ENCODE results near the gene CYFIP1. TPM values are rescaled to one million over a fixed set of nuclear protein-coding genes. Genes with fewer than 3 reads are reported as not detected.

CYFIP1 gene
- total RNA-seq, 1 experiment from 2014 or later = 143 TPM

- Histone ChIP-seq H3K27me3 (ENCODE audit: insufficient read depth, low read length) (no peaks in the 10 kb centered on the region), H3K4me3 (replicated peaks in 1 of 2; ENCODE audit: low read depth in 1 of 2, low read length in 2 of 2) (no peak overlapping the region), H3K9me3 (ENCODE audit: control insufficient read depth in 1 of 2, insufficient read depth in 1 of 2, low read depth in 1 of 2, low read length in 2 of 2) (no peaks in the 10 kb centered on the region), H2AFZ (ENCODE audit: low read depth, low read length, poor library complexity, severe bottlenecking) (no peak overlapping the region), H4K20me1 (ENCODE audit: insufficient read depth) (no peaks in the 10 kb centered on the region), H3K79me2 (ENCODE audit: insufficient read depth, low read length) (no peaks in the 10 kb centered on the region), H3K36me3 (ENCODE audit: control insufficient read depth in 1 of 2, insufficient read depth in 2 of 2, low read length in 2 of 2) (peaks cover 11 to 13% of the 10 kb centered on the region in 2 experiments; a peak in 3 of 4 replicates), H3K4me2 (ENCODE audit: low read length) (no peak overlapping the region), H3K4me1 (ENCODE audit: control insufficient read depth in 1 of 2, insufficient read depth in 2 of 2, low read length in 2 of 2) (peaks cover 14 to 27% of the 10 kb centered on the region in 2 experiments), H3K9ac (ENCODE audit: low read length) (no peak overlapping the region), H3K27ac (ENCODE audit: low read depth, low read length) (no peak overlapping the region), H3K9me2 (ENCODE audit: insufficient read depth) (no peaks in the 10 kb centered on the region)
- TSS peak; percentile 15 for BruUV-seq (replicated peaks)
- ATAC-seq (no peak), DNase-seq (ENCODE audit: low read depth, low spot score) (no peak)
- intact Hi-C loops (cut with micrococcal nuclease) = no loop called here
- ChIA-PET POLR2A (no interaction called here), CTCF (no interaction called here), RAD21 (ENCODE audit: low non-redundant PET in 1 of 2, low total read pairs in 2 of 2, uncharacterized antibody in 2 of 2, unreplicated experiment in 2 of 2) (no interaction called here)
- no peak for TF ChIP-seq YY1 (IDR thresholded peaks at IDR 0.05; ENCODE audit: extremely low read depth, insufficient replicate concordance, low read depth, low read length)
- TF ChIP-seq EGR1 (IDR thresholded peaks at IDR 0.05; ENCODE audit: low read depth) = no peak
- no peak for TF ChIP-seq ZFX (IDR thresholded peaks at IDR 0.05)
- no peak for TF ChIP-seq TCF7L2 (IDR thresholded peaks at IDR 0.05; ENCODE audit: borderline replicate concordance, extremely low read depth, insufficient read depth, insufficient read length)
- TF ChIP-seq ELF1 (IDR thresholded peaks at IDR 0.05; ENCODE audit: borderline replicate concordance, low read depth) = no peak
- TF ChIP-seq RAD21 (IDR thresholded peaks at IDR 0.05; ENCODE audit: low read depth) = no peak
- TF ChIP-seq POLR2A (IDR thresholded peaks at IDR 0.05; ENCODE audit: borderline replicate concordance, extremely low read depth, insufficient read depth, insufficient read length) = no peak
- no peak for TF ChIP-seq ZNF274 (IDR thresholded peaks at IDR 0.05; ENCODE audit: low read depth, low read length)
- TF ChIP-seq, protein P1, sequence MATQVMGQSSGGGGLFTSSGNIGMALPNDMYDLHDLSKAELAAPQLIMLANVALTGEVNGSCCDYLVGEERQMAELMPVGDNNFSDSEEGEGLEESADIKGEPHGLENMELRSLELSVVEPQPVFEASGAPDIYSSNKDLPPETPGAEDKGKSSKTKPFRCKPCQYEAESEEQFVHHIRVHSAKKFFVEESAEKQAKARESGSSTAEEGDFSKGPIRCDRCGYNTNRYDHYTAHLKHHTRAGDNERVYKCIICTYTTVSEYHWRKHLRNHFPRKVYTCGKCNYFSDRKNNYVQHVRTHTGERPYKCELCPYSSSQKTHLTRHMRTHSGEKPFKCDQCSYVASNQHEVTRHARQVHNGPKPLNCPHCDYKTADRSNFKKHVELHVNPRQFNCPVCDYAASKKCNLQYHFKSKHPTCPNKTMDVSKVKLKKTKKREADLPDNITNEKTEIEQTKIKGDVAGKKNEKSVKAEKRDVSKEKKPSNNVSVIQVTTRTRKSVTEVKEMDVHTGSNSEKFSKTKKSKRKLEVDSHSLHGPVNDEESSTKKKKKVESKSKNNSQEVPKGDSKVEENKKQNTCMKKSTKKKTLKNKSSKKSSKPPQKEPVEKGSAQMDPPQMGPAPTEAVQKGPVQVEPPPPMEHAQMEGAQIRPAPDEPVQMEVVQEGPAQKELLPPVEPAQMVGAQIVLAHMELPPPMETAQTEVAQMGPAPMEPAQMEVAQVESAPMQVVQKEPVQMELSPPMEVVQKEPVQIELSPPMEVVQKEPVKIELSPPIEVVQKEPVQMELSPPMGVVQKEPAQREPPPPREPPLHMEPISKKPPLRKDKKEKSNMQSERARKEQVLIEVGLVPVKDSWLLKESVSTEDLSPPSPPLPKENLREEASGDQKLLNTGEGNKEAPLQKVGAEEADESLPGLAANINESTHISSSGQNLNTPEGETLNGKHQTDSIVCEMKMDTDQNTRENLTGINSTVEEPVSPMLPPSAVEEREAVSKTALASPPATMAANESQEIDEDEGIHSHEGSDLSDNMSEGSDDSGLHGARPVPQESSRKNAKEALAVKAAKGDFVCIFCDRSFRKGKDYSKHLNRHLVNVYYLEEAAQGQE (IDR thresholded peaks at IDR 0.05; ENCODE audit: low read depth) = no peak
- TF ChIP-seq SIN3A (IDR thresholded peaks at IDR 0.05; ENCODE audit: low read depth) = no peak
- TF ChIP-seq CEBPB (IDR thresholded peaks at IDR 0.05; ENCODE audit: low read depth) = no peak
- TF ChIP-seq EZH2 (IDR thresholded peaks at IDR 0.05) = no peak
- TF ChIP-seq CBX3 (IDR thresholded peaks at IDR 0.05; ENCODE audit: low read depth) = no peak
- no peak for TF ChIP-seq FOSL1 (IDR thresholded peaks at IDR 0.05; ENCODE audit: low read depth)
- no peak for TF ChIP-seq SRF (IDR thresholded peaks at IDR 0.05; ENCODE audit: low read depth)
- no peak for TF ChIP-seq JUND (IDR thresholded peaks at IDR 0.05)
- no peak for TF ChIP-seq POLR2AphosphoS5 (IDR thresholded peaks at IDR 0.05; ENCODE audit: low read depth, low read length)
Measured at GRCh38 chr15:22892333-22892732, 87.8 kb downstream of the CYFIP1 start.

Measured in HCT116 (cell line).